Brain pericyte (primary cell): ENCODE measurements around the gene OR52B4.
"Not testable (repeated sequence)": the region's sequence is repeated elsewhere in the genome, so short reads cannot be mapped to it uniquely, and the experiment has no call there.

Experiments
- DNase-seq: peaks from one replicate; pipeline ENCODE4 v3.0.0-alpha.2; 2012; ENCODE audit warnings: low read depth, low spot score

Gene OR52B4

GRCh38 chr11:4368286-4368685 lies at the start of gene OR52B4:
Gene OR52B4 (minus strand): TSS chr11:4368386. CDS start chr11:4368295, 91 bp downstream.
- no peak for DNase-seq

DNA sequence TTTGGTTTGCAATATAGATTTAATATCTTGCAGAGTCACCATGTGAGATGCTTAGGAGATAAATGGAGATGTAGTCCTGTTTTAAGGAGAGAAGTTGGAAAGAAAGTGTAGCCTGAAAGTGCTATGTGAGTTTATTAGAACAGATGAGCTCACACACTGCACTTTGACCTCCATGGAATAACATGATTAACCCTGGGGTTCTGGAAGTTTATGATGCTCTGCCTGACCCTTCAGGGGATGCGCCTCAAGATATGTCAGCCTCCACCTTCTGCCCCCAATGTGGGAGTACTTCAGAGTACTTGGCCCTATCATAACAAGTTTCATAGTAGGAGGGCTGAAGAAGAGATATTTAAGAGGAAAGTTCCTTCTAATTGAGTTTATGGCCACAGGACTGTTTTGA lies 48.6 kb upstream of the OR52B4 start:
- no peak for DNase-seq

DNA sequence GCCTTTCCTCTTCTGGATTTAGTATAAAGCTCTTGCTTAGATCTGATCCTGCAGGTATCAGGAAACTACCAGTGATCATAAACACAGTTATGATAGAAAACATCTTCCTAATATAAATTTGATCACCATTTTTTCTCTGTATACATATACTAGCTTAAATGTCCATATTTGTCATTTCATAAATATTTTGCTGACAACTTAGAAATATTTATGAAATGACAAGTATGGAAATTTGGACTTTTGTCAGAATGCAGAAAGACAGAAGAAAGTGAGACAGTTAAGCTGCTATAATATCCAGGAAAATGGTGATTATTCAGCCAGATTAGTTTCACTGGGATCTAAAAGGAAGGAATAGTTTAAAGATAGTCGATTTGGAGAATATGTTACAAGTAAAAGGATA lies 48.1 kb upstream of the OR52B4 start:
- no peak for DNase-seq

DNA sequence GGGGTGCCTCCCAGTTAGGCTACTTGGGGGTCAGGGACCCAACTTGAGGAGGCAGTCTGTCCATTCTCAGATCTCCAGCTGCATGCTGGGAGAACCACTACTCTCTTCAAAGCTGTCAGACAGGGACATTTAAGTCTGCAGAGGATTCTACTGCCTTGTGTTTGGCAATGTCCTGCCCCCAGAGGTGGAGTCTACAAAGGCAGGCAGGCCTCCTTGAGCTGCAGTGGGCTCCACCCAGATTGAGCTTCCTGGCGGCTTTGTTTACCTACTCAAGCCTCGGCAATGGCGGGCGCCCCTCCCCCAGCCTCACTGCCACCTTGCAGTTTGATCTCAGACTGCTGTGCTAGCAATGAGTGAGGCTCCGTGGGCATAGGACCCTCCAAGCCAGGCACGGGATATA lies 38.0 kb upstream of the OR52B4 start:
- DNase-seq = not testable (repeated sequence)

DNA sequence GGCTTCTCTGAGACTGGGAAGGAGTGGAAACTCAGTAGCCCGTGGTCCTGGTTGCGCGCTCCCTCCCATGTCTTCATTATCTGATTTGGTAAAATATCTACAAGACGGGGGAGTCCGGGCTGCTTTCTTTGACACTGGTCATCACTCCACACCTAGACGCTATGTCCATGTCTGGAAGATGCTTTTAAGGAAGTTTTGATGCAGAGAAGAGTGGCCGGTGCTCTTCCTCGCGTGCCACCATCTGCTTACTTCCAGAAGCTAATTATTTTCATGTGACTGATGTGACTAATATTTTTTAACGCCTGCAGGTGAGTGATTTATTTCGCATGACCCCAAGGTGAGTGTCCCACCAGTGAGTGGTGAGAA lies 25.7 kb upstream of the OR52B4 start:
- no peak for DNase-seq

DNA sequence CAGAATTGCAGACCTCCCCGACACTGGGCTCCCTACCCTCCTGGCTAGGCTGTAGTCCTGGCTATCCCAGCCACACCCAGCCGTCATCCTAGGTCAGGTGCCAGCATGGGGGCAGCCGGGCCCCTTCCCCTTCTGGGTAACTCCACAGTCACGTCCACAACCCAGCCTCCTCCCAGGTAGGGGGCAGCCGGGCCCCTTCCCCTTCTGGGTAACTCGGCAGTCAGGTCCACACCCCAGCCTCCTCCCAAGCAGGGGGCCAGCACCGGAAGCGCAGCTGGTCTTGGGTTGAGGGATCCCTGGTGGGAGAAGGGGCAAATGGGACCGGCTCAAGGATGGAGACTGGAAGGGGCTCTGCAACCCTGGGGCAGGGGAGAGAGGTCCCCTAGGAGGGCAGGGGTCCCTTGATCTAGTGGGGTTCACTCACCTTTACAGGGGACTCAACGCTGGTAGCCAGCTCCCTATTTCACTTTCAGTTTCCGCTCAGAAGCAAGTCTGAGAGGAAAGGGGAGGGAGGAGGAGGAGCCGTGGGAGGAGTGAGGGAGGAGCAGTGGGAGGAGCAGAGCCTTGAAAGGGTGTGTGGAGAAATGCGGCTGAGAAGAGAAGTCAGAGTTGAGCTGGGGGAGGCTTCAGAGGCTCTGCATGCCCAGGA lies 25.1 kb upstream of the OR52B4 start, which contains the start of gene TRIM21:
Gene TRIM21 (minus strand): TSS at position 494 of the 649 bp plus-strand sequence. CDS start 3,293 bp downstream, outside the sequence.
- DNase-seq = peak; percentile 49

DNA sequence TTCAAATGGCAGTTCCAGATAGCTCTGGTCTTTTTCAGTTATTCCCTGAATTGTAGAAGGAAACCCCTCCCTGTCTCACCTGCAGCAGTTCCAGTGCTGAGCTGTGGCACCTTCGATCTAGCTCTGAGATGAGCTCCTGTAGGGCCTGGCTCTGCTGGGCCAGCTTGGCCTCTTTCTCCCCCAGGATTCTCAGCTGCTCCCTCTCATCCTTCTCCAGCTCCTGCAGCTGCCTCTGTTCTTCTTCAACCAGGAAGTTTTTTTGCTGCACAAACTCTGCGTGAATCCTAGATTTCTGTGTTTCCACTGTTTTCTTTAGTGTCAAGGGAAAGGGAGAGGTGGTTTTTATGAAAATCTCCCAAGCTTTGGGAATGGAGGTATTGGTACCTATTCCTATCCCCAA lies 20.0 kb upstream of the OR52B4 start:
- no peak for DNase-seq

DNA sequence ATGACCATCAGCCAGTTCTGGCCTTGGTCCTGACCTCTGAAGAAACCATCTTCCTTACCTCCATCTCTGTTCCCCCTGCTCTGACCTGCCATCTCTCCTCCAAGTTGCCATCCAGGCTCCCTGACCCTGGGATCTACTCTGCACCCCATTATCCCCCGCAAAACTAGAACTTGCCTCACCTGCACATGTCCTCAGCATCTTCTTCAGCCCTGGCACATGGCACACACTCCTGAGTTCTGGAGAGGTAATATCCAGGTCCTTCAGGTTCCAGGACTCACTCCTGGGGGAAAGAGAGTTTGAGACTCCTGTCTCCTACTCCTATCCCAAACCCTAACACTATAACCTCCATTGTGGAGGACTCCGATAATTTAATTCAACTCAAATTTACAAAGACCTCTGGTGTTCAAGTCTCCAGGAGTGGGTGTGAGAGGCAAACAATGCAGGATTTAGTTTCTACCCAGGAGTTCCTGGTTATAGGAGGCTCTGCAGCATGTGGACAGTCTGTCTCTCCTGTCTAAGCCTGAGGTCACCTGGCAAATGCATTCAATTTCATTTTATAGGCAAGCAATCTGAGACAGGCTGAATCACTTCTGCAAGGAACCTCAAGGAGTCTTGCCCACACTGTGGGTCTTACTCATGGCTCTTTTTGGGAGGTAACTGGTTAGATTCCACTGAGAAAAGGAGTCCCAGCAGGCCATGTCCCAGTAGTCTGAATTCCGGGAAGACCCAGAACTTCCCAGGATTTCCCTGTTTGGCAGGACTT lies 18.0 kb upstream of the OR52B4 start:
- no peak for DNase-seq

GRCh38 chr11:4381901-4382300 lies 13.7 kb upstream of the OR52B4 start:
- DNase-seq = no peak

- DNase-seq = no peak
These were observed 7.4 kb upstream of the OR52B4 start for GRCh38 chr11:4375431-4376140.

DNA sequence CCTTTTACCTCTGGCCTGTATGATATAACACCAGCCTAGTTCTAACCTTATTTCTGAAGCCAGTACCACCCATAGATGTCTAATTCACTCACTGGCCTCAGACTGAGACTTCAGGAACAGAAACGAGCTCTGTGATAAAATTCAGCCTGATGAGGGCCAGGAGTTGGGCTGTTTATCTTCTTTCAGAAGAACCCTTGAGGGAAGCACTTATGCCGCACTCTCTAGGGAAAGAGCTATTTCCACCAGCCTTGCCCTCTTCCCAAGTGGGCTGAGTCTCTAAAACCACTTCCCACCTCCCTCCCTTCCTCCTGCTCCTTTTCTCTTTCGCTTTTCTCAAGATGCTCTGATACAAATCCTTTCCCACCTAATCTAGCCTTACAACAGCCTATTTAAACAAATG lies 2.0 kb upstream of the OR52B4 start:
- no peak for DNase-seq

- DNase-seq = not testable (repeated sequence)
These were observed 20.0 kb downstream of the OR52B4 start for GRCh38 chr11:4348142-4348541.

- DNase-seq = not testable (repeated sequence)
These were observed 22.8 kb downstream of the OR52B4 start for GRCh38 chr11:4345366-4345765.

DNA sequence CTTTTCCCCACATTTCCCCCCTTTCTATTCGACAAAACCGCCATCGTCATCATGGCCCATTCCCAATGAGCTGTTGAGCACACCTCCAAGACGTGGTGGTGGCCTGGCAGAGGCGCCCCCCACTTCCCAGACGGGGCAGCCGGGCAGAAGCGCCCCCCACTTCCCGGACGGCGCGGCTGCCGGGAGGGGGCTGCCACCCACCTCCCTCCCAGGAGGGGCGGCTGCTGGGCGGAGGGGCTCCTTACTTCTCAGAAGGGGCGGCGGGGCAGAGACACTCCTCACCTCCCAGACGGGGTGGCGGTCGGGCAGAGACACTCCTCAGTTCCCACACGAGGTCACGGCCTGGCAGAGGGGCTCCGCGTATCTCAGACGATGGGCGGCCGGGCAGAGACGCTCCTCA lies 33.8 kb downstream of the OR52B4 start:
- DNase-seq = not testable (repeated sequence)
